Right lobe of liver (tissue), 4 donors: ENCODE results near the gene ARSI.

ENCODE experiments used
- POLR2A ChIP-seq: fragments of 450-650 bp; IDR thresholded peaks from one replicate; pipeline ENCODE4 v1.6.1; 2017; ENCODE audit warnings: antibody characterized with exemption, mild to moderate bottlenecking
- TF ChIP-seq, protein P1 (sequence below), 4 donors: fragments of 200-600 bp in 3 of 4; fragments of 450-650 bp in 1 of 4; IDR thresholded peaks; one replicate each; pipeline versions ENCODE4 v1.5.1 to v1.8.0; 2016 to 2022; ENCODE audit warnings: antibody characterized with exemption in 4 of 4, mild to moderate bottlenecking in 2 of 4
- donor health status: DM: no; HTN: no; CAD: no.
- donor health status: DM: no; HTN: no; CAD: no.
- donor health status: DM: no; HTN: yes; CAD: no.

GRCh38 chr5:150313921-150314716 lies 11.4 kb upstream of the ARSI start:
- no peak for TF ChIP-seq POLR2A
- TF ChIP-seq, protein P1, sequence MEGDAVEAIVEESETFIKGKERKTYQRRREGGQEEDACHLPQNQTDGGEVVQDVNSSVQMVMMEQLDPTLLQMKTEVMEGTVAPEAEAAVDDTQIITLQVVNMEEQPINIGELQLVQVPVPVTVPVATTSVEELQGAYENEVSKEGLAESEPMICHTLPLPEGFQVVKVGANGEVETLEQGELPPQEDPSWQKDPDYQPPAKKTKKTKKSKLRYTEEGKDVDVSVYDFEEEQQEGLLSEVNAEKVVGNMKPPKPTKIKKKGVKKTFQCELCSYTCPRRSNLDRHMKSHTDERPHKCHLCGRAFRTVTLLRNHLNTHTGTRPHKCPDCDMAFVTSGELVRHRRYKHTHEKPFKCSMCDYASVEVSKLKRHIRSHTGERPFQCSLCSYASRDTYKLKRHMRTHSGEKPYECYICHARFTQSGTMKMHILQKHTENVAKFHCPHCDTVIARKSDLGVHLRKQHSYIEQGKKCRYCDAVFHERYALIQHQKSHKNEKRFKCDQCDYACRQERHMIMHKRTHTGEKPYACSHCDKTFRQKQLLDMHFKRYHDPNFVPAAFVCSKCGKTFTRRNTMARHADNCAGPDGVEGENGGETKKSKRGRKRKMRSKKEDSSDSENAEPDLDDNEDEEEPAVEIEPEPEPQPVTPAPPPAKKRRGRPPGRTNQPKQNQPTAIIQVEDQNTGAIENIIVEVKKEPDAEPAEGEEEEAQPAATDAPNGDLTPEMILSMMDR (IDR thresholded peaks at IDR 0.05), result no peak
